GM12874 (cell line): ENCODE data around the gene SNAI3.

Source experiments
- CTCF ChIP-seq: IDR thresholded peaks from 2 replicates; pipeline ENCODE4 v1.5.1; 2011; ENCODE audit warnings: low read depth, mild to moderate bottlenecking, control low read depth, low read length, moderate library complexity; ENCODE audit not compliant: insufficient read depth

Gene SNAI3

GRCh38 chr16:88630433-88630832 is 55.9 kb downstream of the SNAI3 start:
- TF ChIP-seq CTCF: no peak

- TF ChIP-seq CTCF: no peak
These were observed 56.5 kb downstream of the SNAI3 start for GRCh38 chr16:88629835-88630234.

GRCh38 chr16:88628512-88628974 is 57.8 kb downstream of the SNAI3 start:
- peak; percentile 46; the same call in 1 of the 2 replicates for TF ChIP-seq CTCF
